ENCODE results near the gene TAAR1.

GRCh38 chr6:132708002-132708401, 49.0 kb upstream of the TAAR1 start:
- no peak for TF ChIP-seq CTCF (conservative IDR thresholded peaks at IDR 0.05)
- no peak for TF ChIP-seq EZH2 (IDR thresholded peaks at IDR 0.05; ENCODE audit: low read depth)

All from PC-9 (cell line).